Inflammatory macrophage (primary cell): ENCODE measurements around the gene EDEM1.

Source experiments
- DNase-seq, 2 donors: peaks; one replicate each; pipeline ENCODE4 v3.0.0-alpha.2; 2020 to 2022

EDEM1 gene

DNA sequence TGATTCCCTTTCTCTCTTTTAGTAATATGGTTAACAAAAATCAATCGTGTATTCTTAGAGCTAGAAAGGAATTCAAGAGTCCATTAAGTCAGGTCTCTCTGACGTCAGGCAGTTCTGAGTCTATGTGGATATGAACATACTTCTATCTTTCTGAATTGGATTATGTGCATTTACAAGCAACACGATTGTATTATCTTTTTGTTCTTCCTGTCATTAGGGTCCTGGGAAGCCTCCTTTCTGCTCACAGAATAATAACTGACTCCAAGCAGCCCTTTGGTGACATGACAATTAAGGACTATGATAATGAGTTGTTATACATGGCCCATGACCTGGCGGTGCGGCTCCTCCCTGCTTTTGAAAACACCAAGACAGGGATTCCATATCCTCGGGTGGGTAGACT is 14.0 kb downstream of the EDEM1 start:
- no peak for DNase-seq

DNA sequence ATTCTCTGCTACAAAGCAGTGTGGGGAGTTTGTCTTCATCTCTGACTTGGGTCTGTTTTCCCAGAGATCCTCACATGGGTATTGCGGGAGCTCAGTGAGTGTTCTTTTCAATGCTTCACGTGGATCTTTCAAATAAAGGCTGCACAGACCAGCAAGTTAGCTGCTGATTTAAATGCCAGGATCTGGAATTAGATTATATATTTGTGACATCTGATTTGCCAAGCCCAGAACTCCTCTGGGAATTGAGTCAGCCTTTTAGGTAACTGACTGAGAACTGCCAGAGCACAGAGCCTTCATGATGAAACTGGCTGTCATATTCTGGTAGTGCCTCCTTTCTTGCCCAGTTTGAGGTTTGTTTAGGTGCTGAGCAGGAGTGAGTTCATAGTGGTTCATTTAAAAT is 14.7 kb downstream of the EDEM1 start:
- DNase-seq = no peak

GRCh38 chr3:5205165-5205941 is 17.8 kb downstream of the EDEM1 start:
- no peak for DNase-seq

DNA sequence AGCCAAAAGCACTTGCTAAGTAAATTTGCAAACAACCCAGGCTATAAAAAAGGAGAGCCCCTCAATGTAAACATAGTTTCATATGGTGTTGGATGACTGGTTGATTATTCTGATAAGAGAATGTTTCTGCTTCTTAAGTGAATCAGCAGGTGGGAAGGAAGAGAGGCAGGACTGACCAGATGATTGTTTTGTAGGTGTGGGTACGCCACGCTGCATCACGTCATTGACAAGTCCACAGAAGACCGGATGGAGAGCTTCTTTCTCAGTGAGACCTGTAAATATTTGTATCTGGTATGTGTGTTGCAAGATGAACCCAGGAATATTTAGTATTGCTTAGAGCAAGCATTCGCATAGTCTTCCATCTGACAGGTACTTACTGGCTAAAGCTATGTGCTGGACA is 23.4 kb downstream of the EDEM1 start:
- DNase-seq = no peak

GRCh38 chr3:5212628-5213573 is 25.4 kb downstream of the EDEM1 start:
- DNase-seq = no peak

GRCh38 chr3:5213574-5213966 is 26.1 kb downstream of the EDEM1 start:
- no peak for DNase-seq

DNA sequence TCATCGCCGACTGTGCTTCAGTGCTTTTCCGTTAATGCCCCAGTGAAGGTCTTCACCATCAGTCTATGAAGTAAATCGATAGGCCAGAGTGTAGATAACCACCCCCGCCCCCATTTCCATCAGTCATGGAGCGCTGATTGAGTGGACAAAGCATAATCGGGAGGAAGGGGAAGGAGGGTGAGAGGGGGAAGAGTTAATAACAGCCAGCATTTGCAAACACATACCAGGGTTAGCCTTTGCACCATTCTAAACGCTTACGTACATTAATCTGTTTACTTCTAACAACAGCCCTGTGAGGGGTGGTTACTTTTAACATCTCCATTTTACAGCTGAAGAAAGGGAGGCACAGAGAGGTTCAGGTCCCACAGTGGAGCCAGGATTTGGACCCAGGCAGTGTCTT is 26.8 kb downstream of the EDEM1 start:
- no peak for DNase-seq

- no peak for DNase-seq
These were observed 30.5 kb downstream of the EDEM1 start for GRCh38 chr3:5217824-5218595.

GRCh38 chr3:5218815-5219214 is 31.3 kb downstream of the EDEM1 start:
- DNase-seq = no peak

DNA sequence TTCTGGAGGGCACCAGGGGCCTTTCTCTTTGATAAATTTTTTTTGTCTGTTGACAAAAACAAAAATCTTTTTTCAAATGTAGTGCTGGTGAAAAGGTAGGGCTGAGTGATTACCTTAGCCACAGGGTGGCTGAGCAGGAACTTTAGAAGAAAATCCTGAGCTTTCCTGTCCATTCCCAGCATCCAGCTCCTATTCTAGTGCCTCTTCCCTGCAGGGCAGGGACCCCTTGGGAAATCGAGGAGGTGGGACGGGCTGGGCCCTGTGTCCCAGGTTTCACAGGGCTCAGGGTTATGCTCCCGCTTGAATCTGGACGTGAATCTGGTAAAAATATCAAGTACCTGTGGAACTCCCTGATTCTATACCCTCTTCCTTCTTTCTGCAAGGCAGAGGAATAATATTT is 31.7 kb downstream of the EDEM1 start:
- DNase-seq = no peak

DNA sequence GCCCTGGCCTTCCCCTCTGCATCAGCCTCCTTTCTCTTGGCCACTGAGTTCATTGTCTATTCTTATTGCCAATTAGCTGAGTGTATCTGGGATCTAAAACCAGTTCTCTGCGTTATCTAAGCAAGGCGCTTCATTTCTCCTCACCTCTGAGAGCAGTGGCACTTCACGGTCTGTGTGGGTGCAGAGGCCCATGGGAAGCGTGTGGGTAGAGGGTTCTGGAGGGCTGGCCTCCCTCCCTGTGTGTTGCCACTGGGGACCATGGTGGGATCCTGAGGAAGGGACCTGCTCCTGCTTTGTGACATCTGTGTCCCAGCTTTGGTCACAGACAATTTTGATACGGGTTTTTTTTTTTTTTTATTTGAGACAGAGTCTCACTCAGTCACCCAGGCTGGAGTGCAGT is 32.7 kb downstream of the EDEM1 start:
- no peak for DNase-seq

DNA sequence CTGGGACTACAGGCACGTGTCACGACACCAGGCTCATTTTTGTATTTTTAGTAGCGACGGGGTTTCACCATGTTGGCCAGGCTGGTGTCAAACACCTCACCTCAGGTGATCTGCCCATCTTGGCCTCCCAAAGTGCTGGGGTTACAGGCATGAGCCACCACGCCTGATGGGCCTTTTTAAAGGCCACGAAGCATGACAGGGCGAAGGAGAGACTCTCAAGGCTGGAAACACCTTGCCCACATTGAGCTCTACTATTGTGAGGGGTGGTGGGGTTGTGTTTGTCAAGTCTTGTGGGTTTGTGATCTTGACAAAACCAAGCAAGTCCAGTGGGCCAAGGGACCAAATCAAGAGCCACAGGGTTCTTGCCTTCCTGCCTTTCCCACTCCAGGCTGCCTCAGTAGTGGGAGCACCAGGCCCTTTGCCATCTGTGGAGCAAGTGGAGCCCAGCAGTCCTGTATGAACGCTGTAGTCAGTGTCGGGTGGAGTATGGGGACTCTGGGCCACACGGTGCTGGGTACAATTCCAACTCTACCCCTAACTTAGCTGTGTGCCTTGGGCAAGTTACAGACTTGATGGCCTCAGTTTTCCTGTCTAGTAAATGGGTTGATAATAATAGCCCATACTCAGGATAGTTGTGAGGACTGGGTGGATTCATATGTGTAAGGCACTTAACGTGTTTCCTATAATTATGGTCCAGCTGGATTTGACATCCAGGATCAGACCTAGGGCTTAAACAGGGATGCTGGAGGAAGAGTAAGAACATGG is 33.3 kb downstream of the EDEM1 start:
- DNase-seq = no peak

DNA sequence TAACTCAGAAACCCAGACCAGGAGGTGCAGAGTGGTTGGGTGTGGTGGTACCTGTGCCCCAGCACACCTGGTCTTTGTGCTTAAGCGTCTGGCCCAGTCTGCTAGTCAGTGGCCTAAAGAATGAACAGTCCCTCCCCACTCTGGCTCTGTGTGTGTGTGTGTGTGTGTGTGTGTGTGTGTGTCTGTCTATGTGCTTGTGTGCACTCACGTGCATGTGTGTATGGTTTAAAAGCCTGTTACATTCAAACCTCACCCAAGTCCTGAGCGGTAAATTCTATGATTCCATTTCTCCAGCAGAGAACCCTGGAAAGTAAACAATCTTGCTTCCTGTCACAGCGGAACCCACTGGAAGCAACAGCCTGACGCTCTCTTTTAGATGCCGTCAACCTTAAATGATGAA is 34.2 kb downstream of the EDEM1 start:
- no peak for DNase-seq

DNA sequence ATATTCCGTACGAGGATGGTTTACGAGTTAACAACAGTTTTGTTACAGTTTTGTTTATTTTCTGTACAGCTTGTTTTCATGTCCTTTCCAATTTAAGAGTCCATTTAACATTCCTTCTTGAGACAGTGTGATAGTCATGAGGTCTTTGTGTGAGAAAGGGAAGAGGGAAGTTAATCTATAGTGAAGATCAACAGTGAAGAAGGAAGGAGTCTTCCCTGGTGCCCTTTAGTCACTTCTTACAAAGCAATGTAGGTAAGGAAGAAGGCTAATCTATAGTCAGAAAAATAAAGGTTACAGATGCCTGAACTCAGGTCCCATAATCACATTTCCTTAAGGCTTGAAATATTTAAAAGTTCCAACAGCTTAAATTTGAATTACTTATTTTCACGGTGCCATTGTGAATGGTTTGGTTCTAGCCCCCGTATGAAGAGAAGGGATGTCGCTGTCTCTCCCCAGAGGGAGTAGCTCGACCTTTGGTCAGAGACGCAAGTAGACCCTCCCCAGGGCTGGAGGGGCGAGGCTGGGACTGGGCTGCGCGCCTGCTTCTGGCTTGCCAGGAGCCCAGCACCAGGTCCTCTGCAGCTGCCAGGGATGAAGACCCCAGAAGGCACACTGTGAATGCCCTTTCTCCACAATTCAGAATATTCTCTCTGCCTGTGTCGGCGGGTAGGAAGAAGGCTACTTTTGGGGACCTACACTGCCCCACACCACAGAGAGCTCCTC is 34.9 kb downstream of the EDEM1 start:
- DNase-seq = no peak

- DNase-seq = peak in 1 of 2 donors; percentile 28
These were observed 39.3 kb downstream of the EDEM1 start for GRCh38 chr3:5226783-5227182.

- DNase-seq = no peak
These were observed 40.3 kb downstream of the EDEM1 start for GRCh38 chr3:5227812-5228211.

DNA sequence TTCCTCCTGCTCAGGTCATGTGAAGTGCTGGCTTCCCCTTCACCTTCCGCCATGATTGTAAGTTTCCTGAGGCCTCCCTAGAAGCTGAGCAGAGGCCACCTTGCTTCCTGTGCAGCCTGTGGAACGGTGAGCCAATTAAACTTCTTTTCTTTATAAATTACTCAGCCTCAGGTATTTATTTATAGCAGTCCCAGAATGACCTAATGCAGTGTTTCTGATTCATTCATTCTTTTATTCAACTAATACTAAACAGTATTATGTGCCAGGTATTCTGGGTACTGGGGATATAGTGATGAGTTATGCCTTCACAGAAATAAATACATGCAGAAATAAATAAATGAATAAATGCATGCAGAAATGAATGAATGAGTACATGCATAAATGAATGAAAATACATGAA is 41.9 kb downstream of the EDEM1 start:
- DNase-seq = no peak

- DNase-seq = no peak
These were observed 43.6 kb downstream of the EDEM1 start for GRCh38 chr3:5231074-5231473.

- no peak for DNase-seq
These were observed 44.0 kb downstream of the EDEM1 start for GRCh38 chr3:5231487-5231886.

GRCh38 chr3:5232570-5232969 is 45.1 kb downstream of the EDEM1 start:
- DNase-seq = no peak

DNA sequence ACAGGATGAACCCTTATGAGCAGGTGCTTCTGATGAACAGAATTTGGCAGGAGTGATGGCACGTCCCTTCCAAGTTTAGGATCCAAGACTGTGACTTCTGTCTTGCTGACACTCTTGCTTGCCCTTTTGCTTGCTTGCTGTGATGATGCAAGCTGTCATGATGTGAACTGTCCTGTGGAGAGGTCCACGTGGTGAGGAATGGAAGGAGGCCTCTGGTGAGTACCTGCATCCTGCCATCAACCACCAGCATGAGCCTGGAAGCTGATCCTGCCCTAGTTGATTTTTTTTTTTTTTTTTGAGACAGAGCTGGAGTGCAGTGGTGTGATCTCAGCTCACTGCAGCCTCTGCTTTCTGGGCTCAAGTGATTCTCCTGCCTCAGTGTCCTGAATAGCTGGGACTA is 45.5 kb downstream of the EDEM1 start:
- DNase-seq = no peak

DNA sequence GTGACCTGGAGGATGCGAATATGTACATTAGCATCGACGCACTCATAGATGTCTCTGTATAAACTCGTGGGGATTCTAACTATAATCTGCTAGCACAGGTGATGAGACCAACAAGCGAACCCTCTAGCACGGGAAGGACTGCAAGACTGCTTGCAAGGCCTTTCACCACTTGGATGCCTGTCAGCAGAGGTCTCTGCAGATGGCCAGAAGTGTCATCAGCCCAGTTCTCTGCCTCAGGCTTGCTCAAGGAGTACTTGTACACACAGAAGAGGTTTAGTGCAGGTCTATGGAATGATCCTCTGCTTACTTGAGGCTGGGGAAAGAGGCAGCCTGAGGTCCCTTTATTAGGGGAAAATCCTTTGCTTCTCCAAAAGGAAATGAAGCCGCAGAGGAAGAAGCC is 48.1 kb downstream of the EDEM1 start:
- DNase-seq = no peak
